ENCODE data around the gene CISH.

- TF ChIP-seq, protein P1, sequence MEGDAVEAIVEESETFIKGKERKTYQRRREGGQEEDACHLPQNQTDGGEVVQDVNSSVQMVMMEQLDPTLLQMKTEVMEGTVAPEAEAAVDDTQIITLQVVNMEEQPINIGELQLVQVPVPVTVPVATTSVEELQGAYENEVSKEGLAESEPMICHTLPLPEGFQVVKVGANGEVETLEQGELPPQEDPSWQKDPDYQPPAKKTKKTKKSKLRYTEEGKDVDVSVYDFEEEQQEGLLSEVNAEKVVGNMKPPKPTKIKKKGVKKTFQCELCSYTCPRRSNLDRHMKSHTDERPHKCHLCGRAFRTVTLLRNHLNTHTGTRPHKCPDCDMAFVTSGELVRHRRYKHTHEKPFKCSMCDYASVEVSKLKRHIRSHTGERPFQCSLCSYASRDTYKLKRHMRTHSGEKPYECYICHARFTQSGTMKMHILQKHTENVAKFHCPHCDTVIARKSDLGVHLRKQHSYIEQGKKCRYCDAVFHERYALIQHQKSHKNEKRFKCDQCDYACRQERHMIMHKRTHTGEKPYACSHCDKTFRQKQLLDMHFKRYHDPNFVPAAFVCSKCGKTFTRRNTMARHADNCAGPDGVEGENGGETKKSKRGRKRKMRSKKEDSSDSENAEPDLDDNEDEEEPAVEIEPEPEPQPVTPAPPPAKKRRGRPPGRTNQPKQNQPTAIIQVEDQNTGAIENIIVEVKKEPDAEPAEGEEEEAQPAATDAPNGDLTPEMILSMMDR (conservative IDR thresholded peaks at IDR 0.05) = no peak
- no peak for TF ChIP-seq ZFX (IDR thresholded peaks at IDR 0.05)
Measured at GRCh38 chr3:50592568-50592967, 19.0 kb downstream of the CISH start.
